Loucy (cell line): ENCODE data around the gene HUS1B.
"Not testable (repeated sequence)": the region's sequence is repeated elsewhere in the genome, so short reads cannot be mapped to it uniquely, and the experiment has no call there.

Experiments
- H2AFZ ChIP-seq: fragments of 200-600 bp; sonication (generic); 2 replicates; pipeline ENCODE4 v1.6.0; 2016; ENCODE audit warnings: antibody characterized with exemption, mild to moderate bottlenecking, low read length, moderate library complexity
- H3F3A ChIP-seq: fragments of 200-600 bp; 2 replicates; pipeline ENCODE4 v1.6.0; 2016; ENCODE audit warnings: antibody characterized with exemption, low read depth, mild to moderate bottlenecking
- H3K27me3 ChIP-seq: fragments of 200-600 bp; sonication (generic); 2 replicates; pipeline ENCODE4 v1.6.1; 2014; ENCODE audit warnings: low read length, mild to moderate bottlenecking; ENCODE audit not compliant: insufficient read depth, poor library complexity, severe bottlenecking
- H3K36me3 ChIP-seq: fragments of 200-600 bp; sonication (generic); 2 replicates; pipeline ENCODE4 v1.6.1; 2016; ENCODE audit warnings: low read length; ENCODE audit not compliant: insufficient read depth
- H3K4me1 ChIP-seq: fragments of 200-600 bp; sonication (generic); 2 replicates; pipeline ENCODE4 v1.5.1; 2014; ENCODE audit warnings: low read length, mild to moderate bottlenecking; ENCODE audit not compliant: insufficient read depth, poor library complexity, severe bottlenecking
- H3K4me2 ChIP-seq: fragments of 200-600 bp; sonication (generic); 2 replicates; pipeline ENCODE4 v1.6.0; 2014; ENCODE audit warnings: antibody characterized with exemption, low read length, low read depth, mild to moderate bottlenecking; ENCODE audit not compliant: poor library complexity, severe bottlenecking
- H3K4me3 ChIP-seq: fragments of 200-600 bp; sonication (generic); 2 replicates; pipeline ENCODE4 v1.5.1; 2014; ENCODE audit warnings: low read length, mild to moderate bottlenecking, mixed read lengths; ENCODE audit not compliant: poor library complexity, severe bottlenecking
- H3K79me2 ChIP-seq: fragments of 200-600 bp; sonication (generic); 2 replicates; pipeline ENCODE4 v1.6.1; 2014; ENCODE audit warnings: low read length; ENCODE audit not compliant: insufficient read depth
- H3K9ac ChIP-seq: fragments of 200-600 bp; sonication (generic); 2 replicates; pipeline ENCODE4 v1.6.0; 2014; ENCODE audit warnings: mild to moderate bottlenecking, low read depth, low read length, moderate library complexity; ENCODE audit not compliant: poor library complexity, severe bottlenecking
- H3K9me2 ChIP-seq: fragments of 200-600 bp; sonication (generic); replicated peaks from 2 replicates; pipeline ENCODE4 v1.6.1; 2016; ENCODE audit warnings: low read depth, low read length, mixed read lengths
- H3K9me3 ChIP-seq: fragments of 200-600 bp; sonication (generic); 2 replicates; pipeline ENCODE4 v1.6.1; 2014; ENCODE audit warnings: mild to moderate bottlenecking, antibody characterized with exemption, low read length, low read depth; ENCODE audit not compliant: insufficient read depth
- H4K20me1 ChIP-seq: fragments of 200-600 bp; sonication (generic); 2 replicates; pipeline ENCODE4 v1.6.0; 2014; ENCODE audit warnings: antibody characterized with exemption, low read length, mild to moderate bottlenecking; ENCODE audit not compliant: insufficient read depth, poor library complexity, severe bottlenecking
- CTCF ChIP-seq: fragments of 200-600 bp; sonication (generic); conservative IDR thresholded peaks from 2 replicates; pipeline ENCODE4 v1.5.1; 2014; ENCODE audit warnings: mild to moderate bottlenecking, antibody characterized with exemption, low read length
- EZH2phosphoT487 ChIP-seq: fragments of 200-600 bp; IDR thresholded peaks from 2 replicates; pipeline ENCODE4 v1.6.1; 2018; ENCODE audit warnings: antibody characterized with exemption, mild to moderate bottlenecking, moderate library complexity, borderline replicate concordance

The HUS1B gene

GRCh38 chr6:701215-701614 lies 44.3 kb upstream of the HUS1B start:
- Histone ChIP-seq H3K36me3 (no peaks in the 10 kb centered on the region), H3K9ac (no peak overlapping the region), H2AFZ (no peak overlapping the region), H3K27me3 (no peaks in the 10 kb centered on the region), H3F3A (no peaks in the 10 kb centered on the region), H3K79me2 (no peaks in the 10 kb centered on the region), H3K4me3 (no peak overlapping the region), H3K4me1 (peaks cover 3% of the 10 kb centered on the region), H3K9me3 (no peaks in the 10 kb centered on the region), H4K20me1 (no peaks in the 10 kb centered on the region), H3K9me2 (no peaks in the 10 kb centered on the region), H3K4me2 (no peak overlapping the region)
- TF ChIP-seq CTCF, result no peak
- TF ChIP-seq EZH2phosphoT487, result no peak

- Histone ChIP-seq H3K36me3 (no peaks in the 10 kb centered on the region), H3F3A (no peaks in the 10 kb centered on the region), H3K4me3 (no peak overlapping the region), H3K27me3 (no peaks in the 10 kb centered on the region), H3K4me2 (no peak overlapping the region), H3K4me1 (peaks cover 3% of the 10 kb centered on the region), H2AFZ (no peak overlapping the region), H4K20me1 (no peaks in the 10 kb centered on the region), H3K9ac (no peak overlapping the region), H3K9me2 (no peaks in the 10 kb centered on the region), H3K9me3 (no peaks in the 10 kb centered on the region), H3K79me2 (no peaks in the 10 kb centered on the region)
- TF ChIP-seq CTCF, result no peak
- TF ChIP-seq EZH2phosphoT487, result no peak
These were observed 43.6 kb upstream of the HUS1B start for GRCh38 chr6:700490-700889.

GRCh38 chr6:699319-699718 lies 42.4 kb upstream of the HUS1B start:
- H3K36me3 ChIP-seq, result no peaks in the 10 kb centered on the region
- TF ChIP-seq CTCF, result no peak
- no peak for TF ChIP-seq EZH2phosphoT487
- H3K4me1 ChIP-seq, result peaks cover 3% of the 10 kb centered on the region
- no peaks in the 10 kb centered on the region for H3K9me2 ChIP-seq
- H3K4me3 ChIP-seq, result no peak overlapping the region
- no peak overlapping the region for H3K9ac ChIP-seq
- H3K79me2 ChIP-seq, result no peaks in the 10 kb centered on the region
- H3K4me2 ChIP-seq, result no peak overlapping the region
- H2AFZ ChIP-seq, result no peak overlapping the region
- no peaks in the 10 kb centered on the region for H4K20me1 ChIP-seq
- no peaks in the 10 kb centered on the region for H3K9me3 ChIP-seq
- no peaks in the 10 kb centered on the region for H3K27me3 ChIP-seq
- H3F3A ChIP-seq, result no peaks in the 10 kb centered on the region

GRCh38 chr6:694431-695126 lies 37.7 kb upstream of the HUS1B start:
- H3K9ac ChIP-seq, H3K4me2 ChIP-seq, H3K4me3 ChIP-seq, H3K9me3 ChIP-seq, H3F3A ChIP-seq, H3K36me3 ChIP-seq, H2AFZ ChIP-seq, H3K9me2 ChIP-seq, H3K27me3 ChIP-seq: not testable (repeated sequence)
- H3K4me1 ChIP-seq, result peaks cover 22% of the 10 kb centered on the region
- peaks cover 19% of the 10 kb centered on the region for H4K20me1 ChIP-seq
- peaks cover 30% of the 10 kb centered on the region for H3K79me2 ChIP-seq
